Measurements from ENCODE around the gene MX1. TPM values are rescaled to one million over a fixed set of nuclear protein-coding genes. Genes with fewer than 3 reads are reported as not detected.

The MX1 gene
- total RNA-seq, 4 donors from 2014 or later, result 4.3 to 16.4 (median 8.5) TPM

DNA sequence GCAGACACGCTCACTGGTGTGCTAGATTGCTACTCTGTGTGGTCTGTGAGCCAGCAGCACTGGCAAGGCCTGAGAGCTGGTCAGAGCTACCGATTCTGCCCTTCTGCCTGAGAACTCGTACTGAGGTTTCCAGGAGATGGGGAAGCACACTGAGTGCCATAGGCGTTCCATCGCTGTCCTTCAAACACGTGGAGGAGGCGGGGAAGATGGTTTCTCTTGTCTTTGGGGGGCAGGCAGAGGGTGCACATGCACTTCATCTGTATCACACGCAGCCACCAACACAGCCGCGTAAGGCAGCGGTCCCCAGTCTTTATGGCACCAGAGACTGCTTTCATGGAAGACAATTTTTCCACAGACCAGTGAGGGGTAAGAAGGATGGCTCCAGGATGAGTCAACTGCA is 23.8 kb upstream of the MX1 start:
- Histone ChIP-seq H3K4me3 (no peak overlapping the region), H3K27me3 (no peaks in the 10 kb centered on the region), H3K9me3 (no peaks in the 10 kb centered on the region), H3K27ac (no peak overlapping the region), H3K4me1 (no peaks in the 10 kb centered on the region), H3K36me3 (peaks cover 32% of the 10 kb centered on the region)
- DNase-seq (ENCODE audit: low spot score in 2 of 2), result peak in 1 of 2 donors; percentile 28
- 90% methylated on average over 9 of the region's 11 CpGs for WGBS
- TF ChIP-seq POLR2AphosphoS5 (IDR thresholded peaks at IDR 0.05) (no peak), EP300 (IDR thresholded peaks at IDR 0.05) (no peak), POLR2A (IDR thresholded peaks at IDR 0.05) (no peak)
- TF ChIP-seq, protein P1, sequence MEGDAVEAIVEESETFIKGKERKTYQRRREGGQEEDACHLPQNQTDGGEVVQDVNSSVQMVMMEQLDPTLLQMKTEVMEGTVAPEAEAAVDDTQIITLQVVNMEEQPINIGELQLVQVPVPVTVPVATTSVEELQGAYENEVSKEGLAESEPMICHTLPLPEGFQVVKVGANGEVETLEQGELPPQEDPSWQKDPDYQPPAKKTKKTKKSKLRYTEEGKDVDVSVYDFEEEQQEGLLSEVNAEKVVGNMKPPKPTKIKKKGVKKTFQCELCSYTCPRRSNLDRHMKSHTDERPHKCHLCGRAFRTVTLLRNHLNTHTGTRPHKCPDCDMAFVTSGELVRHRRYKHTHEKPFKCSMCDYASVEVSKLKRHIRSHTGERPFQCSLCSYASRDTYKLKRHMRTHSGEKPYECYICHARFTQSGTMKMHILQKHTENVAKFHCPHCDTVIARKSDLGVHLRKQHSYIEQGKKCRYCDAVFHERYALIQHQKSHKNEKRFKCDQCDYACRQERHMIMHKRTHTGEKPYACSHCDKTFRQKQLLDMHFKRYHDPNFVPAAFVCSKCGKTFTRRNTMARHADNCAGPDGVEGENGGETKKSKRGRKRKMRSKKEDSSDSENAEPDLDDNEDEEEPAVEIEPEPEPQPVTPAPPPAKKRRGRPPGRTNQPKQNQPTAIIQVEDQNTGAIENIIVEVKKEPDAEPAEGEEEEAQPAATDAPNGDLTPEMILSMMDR (IDR thresholded peaks at IDR 0.05), result no peak

DNA sequence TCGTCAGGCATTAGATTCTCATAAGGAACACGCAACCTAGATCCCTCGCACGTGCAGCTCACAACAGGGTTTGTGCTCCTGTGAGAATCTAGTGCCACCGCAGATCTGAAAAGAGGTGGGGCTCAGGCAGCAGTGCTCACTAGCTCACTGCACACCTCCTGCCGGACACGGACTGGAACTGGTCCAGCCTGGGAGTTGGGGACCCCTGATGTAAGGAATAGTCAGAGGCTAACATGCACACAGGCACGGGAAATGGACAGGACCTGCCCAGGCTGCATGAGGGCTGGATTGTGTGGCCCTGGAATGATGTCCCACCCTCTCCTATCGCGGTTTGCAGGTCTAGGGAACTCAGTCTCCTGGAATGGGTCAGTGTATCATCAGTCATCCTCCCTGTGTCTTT is 23.2 kb upstream of the MX1 start:
- Histone ChIP-seq H3K36me3 (peaks cover 38% of the 10 kb centered on the region), H3K9me3 (no peaks in the 10 kb centered on the region), H3K27me3 (no peaks in the 10 kb centered on the region), H3K27ac (no peak overlapping the region), H3K4me1 (no peaks in the 10 kb centered on the region), H3K4me3 (no peak overlapping the region)
- WGBS, result 96% methylated on average over 10 of the region's 10 CpGs
- peak in 1 of 2 donors; percentile 29 for DNase-seq (ENCODE audit: low spot score in 2 of 2)
- TF ChIP-seq POLR2AphosphoS5 (IDR thresholded peaks at IDR 0.05) (no peak), POLR2A (IDR thresholded peaks at IDR 0.05) (no peak), EP300 (IDR thresholded peaks at IDR 0.05) (no peak)
- TF ChIP-seq, protein P1 (IDR thresholded peaks at IDR 0.05), result no peak

DNA sequence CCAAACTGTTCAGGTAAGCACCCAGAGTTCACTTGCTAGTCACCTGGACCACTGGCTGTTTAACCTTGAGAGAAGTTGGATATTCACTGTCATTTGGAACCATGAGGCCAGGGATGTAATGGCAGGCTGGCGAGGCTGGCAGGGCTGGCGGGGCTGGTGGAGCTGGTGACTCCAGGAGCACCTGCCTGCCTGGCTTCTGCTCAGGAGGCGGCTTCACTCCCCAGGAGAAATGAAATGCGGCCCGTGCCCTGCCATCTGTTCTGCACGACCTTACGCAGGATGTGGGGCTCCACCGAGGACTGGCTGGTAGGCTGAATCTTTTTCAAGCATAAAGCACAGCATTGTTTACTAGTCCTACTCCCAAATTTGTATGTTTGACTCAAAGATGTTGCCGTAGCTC is 22.7 kb upstream of the MX1 start:
- Histone ChIP-seq H3K27me3 (no peaks in the 10 kb centered on the region), H3K4me3 (no peak overlapping the region), H3K36me3 (peaks cover 38% of the 10 kb centered on the region), H3K4me1 (no peaks in the 10 kb centered on the region), H3K27ac (no peak overlapping the region), H3K9me3 (no peaks in the 10 kb centered on the region)
- 92% methylated on average over 9 of the region's 9 CpGs for WGBS
- peak in 1 of 2 donors; percentile 70 for DNase-seq (ENCODE audit: low spot score in 2 of 2)
- TF ChIP-seq EP300 (IDR thresholded peaks at IDR 0.05), result no peak
- TF ChIP-seq, protein P1 (IDR thresholded peaks at IDR 0.05), result no peak
- no peak for TF ChIP-seq POLR2A (IDR thresholded peaks at IDR 0.05)
- no peak for TF ChIP-seq POLR2AphosphoS5 (IDR thresholded peaks at IDR 0.05)

DNA sequence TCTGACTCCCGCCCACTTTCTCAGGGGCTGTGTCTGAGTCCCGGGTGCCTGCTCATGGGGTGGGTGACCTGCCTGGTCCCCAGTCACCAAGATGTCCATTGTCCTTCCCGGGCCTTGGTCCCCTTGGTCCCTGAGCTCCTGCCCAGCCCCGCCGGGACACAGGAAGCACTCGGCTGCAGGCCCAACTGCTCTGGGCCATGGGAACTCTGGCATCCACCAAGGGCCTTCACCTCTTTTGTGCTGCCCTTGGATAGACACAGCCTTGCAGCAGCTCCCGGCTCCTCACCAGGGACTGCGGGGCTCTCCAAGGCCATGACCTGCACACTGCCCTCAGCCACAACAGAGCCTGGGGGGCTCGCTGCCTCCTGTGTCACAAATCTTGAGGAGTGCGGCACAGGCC is 22.1 kb upstream of the MX1 start:
- Histone ChIP-seq H3K9me3 (no peaks in the 10 kb centered on the region), H3K27ac (no peak overlapping the region), H3K4me1 (no peaks in the 10 kb centered on the region), H3K4me3 (no peak overlapping the region), H3K36me3 (peaks cover 40% of the 10 kb centered on the region), H3K27me3 (no peaks in the 10 kb centered on the region)
- 93% methylated on average over 10 of the region's 10 CpGs for WGBS
- peak in 1 of 2 donors; percentile 53 for DNase-seq (ENCODE audit: low spot score in 2 of 2)
- TF ChIP-seq EP300 (IDR thresholded peaks at IDR 0.05) (no peak), POLR2A (IDR thresholded peaks at IDR 0.05) (no peak), POLR2AphosphoS5 (IDR thresholded peaks at IDR 0.05) (no peak)
- TF ChIP-seq, protein P1 (IDR thresholded peaks at IDR 0.05), result no peak

DNA sequence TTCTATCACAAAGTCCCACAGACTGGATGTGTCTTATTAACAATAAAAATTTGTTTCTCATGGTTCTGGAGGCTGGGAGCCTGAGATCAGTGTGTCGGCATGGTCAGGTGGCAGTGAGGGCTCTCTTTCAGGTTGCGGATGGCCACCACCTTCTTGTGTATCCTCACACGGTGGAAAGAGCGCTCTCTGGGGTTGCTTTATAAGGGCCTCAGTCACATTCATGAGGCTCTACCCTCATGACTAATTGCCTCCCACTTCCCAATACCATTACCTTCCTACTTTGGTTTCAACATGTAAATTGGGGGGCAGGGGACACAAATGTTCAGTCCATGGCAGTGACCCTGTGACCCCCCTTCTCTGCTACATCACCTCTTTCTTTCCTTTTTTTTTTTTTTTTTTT is 20.7 kb upstream of the MX1 start:
- no peak overlapping the region for H3K4me3 ChIP-seq
- no peaks in the 10 kb centered on the region for H3K27me3 ChIP-seq
- H3K9me3 ChIP-seq, result no peaks in the 10 kb centered on the region
- peaks cover 45% of the 10 kb centered on the region for H3K36me3 ChIP-seq
- WGBS, result 93% methylated on average over 4 of the region's 4 CpGs
- no peaks in the 10 kb centered on the region for H3K4me1 ChIP-seq
- DNase-seq (ENCODE audit: low spot score in 2 of 2), result peak in 1 of 2 donors; percentile 31
- H3K27ac ChIP-seq, result no peak overlapping the region
- TF ChIP-seq POLR2A (IDR thresholded peaks at IDR 0.05), result no peak
- TF ChIP-seq, protein P1 (IDR thresholded peaks at IDR 0.05), result no peak
- no peak for TF ChIP-seq POLR2AphosphoS5 (IDR thresholded peaks at IDR 0.05)
- TF ChIP-seq EP300 (IDR thresholded peaks at IDR 0.05), result no peak
